Measurements from ENCODE around the gene EHMT1.

Gene EHMT1

DNA sequence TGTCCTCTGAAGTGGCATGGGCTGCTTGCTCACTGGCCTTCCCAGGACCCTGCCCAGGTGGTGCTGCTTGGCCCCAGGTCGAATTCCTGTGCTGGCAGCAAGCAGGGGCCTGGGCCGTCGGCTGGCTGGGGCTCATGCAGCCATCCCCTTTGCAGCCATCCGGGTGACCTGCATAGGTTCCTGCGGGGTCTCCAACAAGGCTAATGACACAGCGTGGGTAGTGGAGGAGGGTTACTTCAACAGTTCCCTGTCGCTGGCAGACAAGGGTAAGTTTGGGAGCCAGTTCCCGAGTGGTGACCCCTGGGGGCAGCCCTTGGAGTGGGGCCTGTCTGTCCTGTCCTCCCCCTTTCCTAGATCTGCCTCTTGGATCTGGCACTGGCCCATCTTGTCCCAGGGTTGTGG, 6.1 kb upstream of the EHMT1 start:
- ChIA-PET POLR2A (ENCODE audit: low non-redundant PET) (interaction anchor here (3.4 kb wide), 1 partner anchor 22 kb away, joined by 14 read pairs; the partner anchor contains the start of gene ZMYND19), CTCF (interaction anchor here (0.6 kb wide), 1 partner anchor 33 kb away, joined by 7 read pairs; no protein-coding TSS in a partner anchor)
- peak overlapping the region; percentile 100 for H3K27ac ChIP-seq
- DNase-seq (ENCODE audit: low spot score) = no peak
- TF ChIP-seq, protein P1, sequence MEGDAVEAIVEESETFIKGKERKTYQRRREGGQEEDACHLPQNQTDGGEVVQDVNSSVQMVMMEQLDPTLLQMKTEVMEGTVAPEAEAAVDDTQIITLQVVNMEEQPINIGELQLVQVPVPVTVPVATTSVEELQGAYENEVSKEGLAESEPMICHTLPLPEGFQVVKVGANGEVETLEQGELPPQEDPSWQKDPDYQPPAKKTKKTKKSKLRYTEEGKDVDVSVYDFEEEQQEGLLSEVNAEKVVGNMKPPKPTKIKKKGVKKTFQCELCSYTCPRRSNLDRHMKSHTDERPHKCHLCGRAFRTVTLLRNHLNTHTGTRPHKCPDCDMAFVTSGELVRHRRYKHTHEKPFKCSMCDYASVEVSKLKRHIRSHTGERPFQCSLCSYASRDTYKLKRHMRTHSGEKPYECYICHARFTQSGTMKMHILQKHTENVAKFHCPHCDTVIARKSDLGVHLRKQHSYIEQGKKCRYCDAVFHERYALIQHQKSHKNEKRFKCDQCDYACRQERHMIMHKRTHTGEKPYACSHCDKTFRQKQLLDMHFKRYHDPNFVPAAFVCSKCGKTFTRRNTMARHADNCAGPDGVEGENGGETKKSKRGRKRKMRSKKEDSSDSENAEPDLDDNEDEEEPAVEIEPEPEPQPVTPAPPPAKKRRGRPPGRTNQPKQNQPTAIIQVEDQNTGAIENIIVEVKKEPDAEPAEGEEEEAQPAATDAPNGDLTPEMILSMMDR (conservative IDR thresholded peaks at IDR 0.05; ENCODE audit: low read depth) = no peak

DNA sequence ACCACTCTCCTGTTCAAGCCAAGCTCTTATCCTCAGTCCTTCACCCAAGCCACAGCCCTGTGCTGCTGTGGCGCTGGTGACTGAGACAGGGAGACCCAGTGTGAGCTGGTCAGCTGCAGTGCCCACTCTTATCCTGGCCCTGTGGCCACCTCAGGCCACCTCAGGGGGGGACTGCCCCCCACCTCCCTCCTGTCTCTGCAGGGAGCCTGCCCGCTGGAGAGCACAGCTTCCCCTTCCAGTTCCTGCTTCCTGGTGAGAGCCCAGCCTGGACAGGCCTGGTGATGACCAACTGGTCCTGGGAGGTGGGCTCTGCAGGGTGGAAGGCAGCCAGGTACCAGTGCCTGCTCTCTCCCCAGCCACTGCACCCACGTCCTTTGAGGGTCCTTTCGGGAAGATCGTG, 5.5 kb upstream of the EHMT1 start:
- TF ChIP-seq, protein P1 (conservative IDR thresholded peaks at IDR 0.05; ENCODE audit: low read depth) = no peak
- ChIA-PET CTCF (interaction anchor here (0.6 kb wide), 1 partner anchor 77 kb away, joined by 4 read pairs; no protein-coding TSS in a partner anchor), POLR2A (ENCODE audit: low non-redundant PET) (interaction anchor here (0.6 to 3.4 kb wide), 2 partner anchors 8 to 22 kb away, joined by 3 to 14 read pairs; partner anchors contain the start of gene ZMYND19)
- H3K27ac ChIP-seq = peak overlapping the region; percentile 100
- DNase-seq (ENCODE audit: low spot score) = no peak

DNA sequence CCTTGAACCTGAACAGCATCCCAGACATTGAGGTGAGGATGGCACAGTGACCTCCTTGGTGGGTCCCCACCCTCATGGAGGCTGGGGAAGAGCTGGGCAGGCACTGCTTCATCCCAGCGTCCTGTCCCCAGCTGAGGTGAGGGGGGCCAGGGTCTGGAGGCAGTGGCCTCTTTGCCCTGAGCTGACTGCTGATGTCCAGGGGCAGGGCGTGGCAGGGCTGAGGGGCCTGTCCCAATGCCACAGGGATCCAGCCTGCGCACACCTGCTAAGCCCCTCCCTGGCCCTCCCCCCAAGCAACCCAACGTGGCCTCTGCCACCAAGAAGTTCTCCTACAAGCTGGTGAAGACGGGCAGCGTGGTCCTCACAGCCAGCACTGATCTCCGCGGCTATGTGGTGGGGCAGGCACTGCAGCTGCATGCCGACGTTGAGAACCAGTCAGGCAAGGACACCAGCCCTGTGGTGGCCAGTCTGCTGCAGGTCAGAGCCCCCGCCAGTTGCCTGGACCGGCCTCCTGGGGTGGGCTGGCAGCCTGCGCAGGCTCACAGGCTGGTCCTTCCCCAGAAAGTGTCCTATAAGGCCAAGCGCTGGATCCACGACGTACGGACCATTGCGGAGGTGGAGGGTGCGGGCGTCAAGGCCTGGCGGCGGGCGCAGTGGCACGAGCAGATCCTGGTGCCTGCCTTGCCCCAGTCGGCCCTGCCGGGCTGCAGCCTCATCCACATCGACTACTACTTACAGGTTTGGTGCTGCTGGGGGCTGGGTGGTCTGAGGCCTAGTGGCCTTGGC, 4.9 kb upstream of the EHMT1 start:
- no peak for DNase-seq (ENCODE audit: low spot score)
- TF ChIP-seq, protein P1 (conservative IDR thresholded peaks at IDR 0.05; ENCODE audit: low read depth) = no peak
- POLR2A ChIA-PET (ENCODE audit: low non-redundant PET) = interaction anchor here (0.6 to 3.4 kb wide), 2 partner anchors 9 to 23 kb away, joined by 3 to 14 read pairs; partner anchors contain the start of gene ZMYND19
- CTCF ChIA-PET = interaction anchor here (0.6 to 1.3 kb wide), 2 partner anchors 35 to 77 kb away, joined by 4 to 5 read pairs; no protein-coding TSS in a partner anchor
- peak overlapping the region; percentile 100 for H3K27ac ChIP-seq

DNA sequence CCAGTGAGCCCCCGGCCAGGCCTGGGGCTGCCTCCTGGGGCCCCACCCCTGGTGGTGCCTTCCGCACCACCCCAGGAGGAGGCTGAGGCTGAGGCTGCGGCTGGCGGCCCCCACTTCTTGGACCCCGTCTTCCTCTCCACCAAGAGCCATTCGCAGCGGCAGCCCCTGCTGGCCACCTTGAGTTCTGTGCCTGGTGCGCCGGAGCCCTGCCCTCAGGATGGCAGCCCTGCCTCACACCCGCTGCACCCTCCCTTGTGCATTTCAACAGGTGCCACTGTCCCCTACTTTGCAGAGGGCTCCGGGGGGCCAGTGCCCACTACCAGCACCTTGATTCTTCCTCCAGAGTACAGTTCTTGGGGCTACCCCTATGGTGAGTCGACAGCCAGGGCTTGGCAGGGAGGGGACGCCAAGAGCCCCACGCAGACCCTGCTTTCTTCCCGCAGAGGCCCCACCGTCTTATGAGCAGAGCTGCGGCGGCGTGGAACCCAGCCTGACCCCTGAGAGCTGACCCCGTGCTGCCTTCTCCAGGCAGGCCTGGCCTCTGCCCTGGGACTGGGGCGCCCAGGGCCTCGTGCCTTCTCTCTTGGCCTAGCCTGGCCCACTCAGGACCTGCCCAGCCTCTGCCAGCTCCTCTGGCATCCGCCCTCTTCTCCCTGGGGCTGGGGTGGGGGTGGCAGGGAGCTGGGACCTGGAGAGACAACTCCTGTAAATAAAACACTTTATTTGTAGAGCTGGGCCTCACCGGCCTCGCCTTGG, 4.0 kb upstream of the EHMT1 start:
- ChIA-PET CTCF (interaction anchor here (0.6 to 1.3 kb wide), 2 partner anchors 36 to 133 kb away, joined by 3 to 5 read pairs; no protein-coding TSS in a partner anchor), POLR2A (ENCODE audit: low non-redundant PET) (interaction anchor here (0.6 kb wide), 1 partner anchor 18 kb away, joined by 7 read pairs; no protein-coding TSS in a partner anchor)
- TF ChIP-seq, protein P1 (conservative IDR thresholded peaks at IDR 0.05; ENCODE audit: low read depth) = no peak
- DNase-seq (ENCODE audit: low spot score) = no peak
- H3K27ac ChIP-seq = peak overlapping the region; percentile 100

DNA sequence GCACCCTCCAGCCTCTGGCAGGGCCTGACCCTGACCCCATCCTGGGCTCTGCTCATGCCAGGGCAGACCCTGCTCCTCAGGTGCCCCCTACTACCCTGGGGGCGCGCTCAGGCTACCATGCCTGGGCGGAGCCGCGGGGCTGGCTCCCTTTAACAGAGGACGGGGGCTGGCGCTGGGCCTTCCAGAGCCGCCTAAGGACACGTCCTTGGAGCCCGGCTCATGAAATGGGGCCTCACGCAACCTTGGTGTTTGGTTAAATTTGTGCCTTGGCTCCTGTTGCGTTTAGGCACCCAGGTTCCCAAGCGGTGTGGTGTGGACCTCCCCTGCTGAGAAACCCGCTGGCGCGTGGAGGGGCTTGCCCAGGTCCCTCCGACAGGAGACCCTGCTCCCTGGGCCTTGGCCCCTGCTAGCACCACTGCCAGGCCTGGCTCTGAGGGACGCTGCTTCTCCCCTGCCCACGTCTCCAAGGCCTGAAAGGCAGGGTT, 3.4 kb upstream of the EHMT1 start:
- H3K27ac ChIP-seq = peak overlapping the region; percentile 100
- no peak for DNase-seq (ENCODE audit: low spot score)
- POLR2A ChIA-PET (ENCODE audit: low non-redundant PET) = no interaction called here
- CTCF ChIA-PET = interaction anchor here (0.6 to 1.3 kb wide), 2 partner anchors 36 to 133 kb away, joined by 3 to 5 read pairs; no protein-coding TSS in a partner anchor
- TF ChIP-seq, protein P1 (conservative IDR thresholded peaks at IDR 0.05; ENCODE audit: low read depth) = no peak

All from RWPE1 (cell line).